GM04503 (cell line): Measurements from ENCODE around the gene COQ9.
"Not testable (repeated sequence)": the region's sequence is repeated elsewhere in the genome, so short reads cannot be mapped to it uniquely, and the experiment has no call there.

Experiments used
- DNase-seq: peaks from one replicate; pipeline ENCODE4 v3.0.0-alpha.2; 2012; ENCODE audit warnings: low read depth

Gene COQ9, protein sequence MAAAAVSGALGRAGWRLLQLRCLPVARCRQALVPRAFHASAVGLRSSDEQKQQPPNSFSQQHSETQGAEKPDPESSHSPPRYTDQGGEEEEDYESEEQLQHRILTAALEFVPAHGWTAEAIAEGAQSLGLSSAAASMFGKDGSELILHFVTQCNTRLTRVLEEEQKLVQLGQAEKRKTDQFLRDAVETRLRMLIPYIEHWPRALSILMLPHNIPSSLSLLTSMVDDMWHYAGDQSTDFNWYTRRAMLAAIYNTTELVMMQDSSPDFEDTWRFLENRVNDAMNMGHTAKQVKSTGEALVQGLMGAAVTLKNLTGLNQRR

GRCh38 chr16:57447186-57447962 lies at the start of gene COQ9, which contains the start of gene CIAPIN1:
COQ9 (plus strand) TSS chr16:57447479; CDS start chr16:57447506, 27 bp downstream.
CIAPIN1 (minus strand) TSS chr16:57447385; CDS start chr16:57440928, 6,457 bp downstream.
- DNase-seq = peak; percentile 51

- not testable (repeated sequence) for DNase-seq
These were observed 49.8 kb upstream of the COQ9 start for GRCh38 chr16:57397493-57397892.

- no peak for DNase-seq
These were observed 45.2 kb upstream of the COQ9 start for GRCh38 chr16:57401943-57402640.

GRCh38 chr16:57403965-57404817 lies 43.1 kb upstream of the COQ9 start, which contains the start of gene CCL17:
CCL17 (plus strand) TSS chr16:57404767; CDS start chr16:57413933, 9,166 bp downstream.
- DNase-seq = no peak

DNA sequence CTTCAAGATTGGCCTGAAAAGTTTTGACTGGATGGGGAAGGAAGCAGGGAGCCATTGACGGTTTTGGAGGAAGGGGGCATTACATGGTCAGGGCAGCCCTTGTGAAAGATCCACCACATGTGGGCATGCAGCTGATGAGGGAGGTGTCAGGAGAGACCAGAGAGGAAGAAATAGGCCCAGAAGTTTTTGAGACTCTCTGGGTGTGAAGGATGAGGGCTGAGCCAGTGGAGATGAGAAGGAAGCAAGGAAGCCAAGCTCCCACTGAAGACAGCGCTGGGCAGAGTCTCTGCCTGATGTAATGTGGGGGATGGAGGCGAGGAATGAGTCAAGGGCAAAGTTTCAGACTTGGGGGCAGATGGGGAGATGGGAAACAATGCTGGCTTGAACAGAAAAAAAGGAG lies 42.2 kb upstream of the COQ9 start:
- DNase-seq = no peak

GRCh38 chr16:57406881-57407280 lies 40.4 kb upstream of the COQ9 start:
- DNase-seq = no peak

DNA sequence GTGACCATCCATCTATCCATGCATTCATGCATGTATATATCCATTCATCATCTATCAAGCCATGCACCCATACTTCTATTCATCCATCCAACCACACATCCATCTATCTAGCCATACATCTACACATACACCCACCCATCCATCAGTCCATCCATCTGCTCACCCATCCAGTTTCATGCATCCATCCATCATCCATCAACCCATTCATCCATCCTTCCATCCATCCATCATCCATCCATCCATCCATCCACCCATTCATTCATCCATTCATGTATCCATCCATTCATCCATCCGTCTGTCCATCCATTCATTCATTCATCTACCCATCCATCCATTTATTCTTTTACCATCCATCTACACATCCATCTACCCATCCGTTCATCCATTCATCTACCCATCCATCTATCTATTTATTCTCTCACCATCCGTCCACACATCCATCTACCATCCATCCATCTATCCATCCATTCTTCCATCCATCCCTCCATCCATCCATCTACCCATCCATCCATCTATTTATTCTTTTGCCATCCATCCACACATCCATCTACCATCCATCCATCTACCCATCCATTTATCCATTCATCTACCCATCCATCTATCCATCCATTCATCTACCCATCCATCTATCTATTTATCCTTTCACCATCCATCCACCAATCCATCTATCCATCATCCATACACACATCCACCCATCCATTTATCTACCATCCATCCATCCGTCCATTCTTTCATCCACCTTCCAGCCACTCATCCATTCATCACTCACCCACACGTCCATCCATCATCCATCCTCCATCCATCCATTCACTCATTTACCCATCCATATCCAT lies 39.5 kb upstream of the COQ9 start:
- no peak for DNase-seq

GRCh38 chr16:57409065-57409464 lies 38.2 kb upstream of the COQ9 start:
- no peak for DNase-seq

DNA sequence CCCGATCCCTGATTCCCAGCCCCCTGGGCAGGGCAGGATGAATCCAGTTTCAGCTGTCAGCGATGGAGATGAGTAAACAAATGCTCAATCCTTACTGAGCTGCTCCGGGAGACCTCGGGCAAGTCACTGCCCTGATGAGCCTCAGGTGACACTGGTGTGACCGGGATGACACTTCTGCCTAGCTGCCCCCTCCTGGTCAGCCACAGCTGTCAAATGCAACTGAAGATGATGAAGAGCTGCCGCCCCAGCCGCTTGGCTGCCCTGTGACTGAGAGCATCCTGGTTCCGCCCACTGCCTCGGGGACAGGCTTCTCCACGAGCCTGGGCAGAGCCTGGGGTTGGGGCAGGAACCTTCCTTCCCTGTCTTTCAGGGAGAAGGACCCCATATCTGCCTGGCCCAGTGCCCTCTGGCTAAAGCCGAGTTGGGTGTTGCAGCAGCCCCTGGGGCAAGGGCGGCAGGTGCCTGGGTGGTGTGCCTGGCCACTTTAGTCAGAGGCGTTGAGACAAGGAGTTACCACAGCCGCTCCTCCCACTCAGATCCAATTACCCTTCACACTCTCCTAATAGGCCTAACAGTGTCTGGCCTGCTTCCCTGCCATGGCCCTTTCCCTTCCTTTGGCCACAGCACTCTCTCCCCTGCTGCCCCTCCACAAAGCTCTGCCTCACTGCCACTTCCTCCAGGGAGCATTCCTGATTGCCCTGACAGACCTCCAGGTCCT lies 37.2 kb upstream of the COQ9 start:
- no peak for DNase-seq

GRCh38 chr16:57411362-57411976 lies 35.8 kb upstream of the COQ9 start:
- no peak for DNase-seq

GRCh38 chr16:57412584-57412983 lies 34.7 kb upstream of the COQ9 start:
- no peak for DNase-seq

DNA sequence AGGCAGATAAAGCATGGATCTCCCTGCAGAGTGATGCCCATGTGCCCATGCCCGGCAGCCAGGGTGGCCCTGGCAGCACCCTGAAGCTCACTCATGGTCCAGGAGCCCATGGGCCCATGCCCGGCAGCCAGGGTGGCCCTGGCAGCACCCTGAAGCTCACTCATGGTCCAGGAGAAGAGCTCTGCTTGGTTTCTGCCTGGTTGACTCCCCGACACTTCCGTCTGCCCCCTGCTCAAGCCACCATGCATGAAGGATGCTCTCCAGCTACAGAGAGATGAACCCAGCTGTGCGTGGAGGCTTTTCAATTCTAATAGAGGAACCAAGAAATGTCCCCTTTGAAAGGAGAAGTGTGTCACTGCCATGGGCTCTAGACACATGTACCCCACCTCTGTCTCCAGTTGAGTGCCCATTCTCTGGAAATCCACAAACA lies 34.0 kb upstream of the COQ9 start:
- DNase-seq = no peak

GRCh38 chr16:57413733-57414132 lies 33.5 kb upstream of the COQ9 start:
- DNase-seq = no peak

DNA sequence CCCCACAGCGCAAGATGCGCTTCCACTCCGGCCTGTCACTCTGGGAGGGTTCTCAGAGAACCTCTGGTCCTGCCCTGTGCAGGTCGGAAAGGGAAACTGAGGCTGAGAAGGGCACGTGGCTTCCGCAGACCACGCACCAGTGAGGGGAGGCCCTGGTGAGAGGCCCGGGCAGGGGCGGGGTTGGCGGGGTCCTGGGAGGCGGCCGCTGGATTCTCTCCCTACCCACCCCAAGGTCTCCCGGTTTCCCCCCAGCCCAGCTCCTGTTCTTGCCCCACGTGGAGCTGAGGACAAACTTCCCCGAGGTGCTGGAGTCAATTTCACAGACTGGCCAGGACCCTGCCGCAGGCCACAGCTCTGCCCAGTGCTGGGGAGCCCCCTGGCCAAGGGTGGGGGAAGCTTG lies 31.2 kb upstream of the COQ9 start:
- DNase-seq = no peak

GRCh38 chr16:57419506-57419905 lies 27.8 kb upstream of the COQ9 start:
- DNase-seq = no peak

GRCh38 chr16:57422026-57422944 lies 25.0 kb upstream of the COQ9 start:
- no peak for DNase-seq

- DNase-seq = no peak
These were observed 24.1 kb upstream of the COQ9 start for GRCh38 chr16:57423152-57423551.

GRCh38 chr16:57424583-57424982 lies 22.7 kb upstream of the COQ9 start:
- DNase-seq = no peak
